ENCODE results near the gene GPR61. TPM values are rescaled to one million over a fixed set of nuclear protein-coding genes. Genes with fewer than 3 reads are reported as not detected.

GPR61 gene
- total RNA-seq, 1 donor = not detected

GRCh38 chr1:109556563-109556962 lies 16.9 kb downstream of the GPR61 start:
- TF ChIP-seq CTCF (IDR thresholded peaks at IDR 0.05; ENCODE audit: insufficient read depth, low read depth, low read length) = no peak
- no peak overlapping the region for H3K4me3 ChIP-seq (ENCODE audit: low read depth, low read length)
- no peak for DNase-seq (ENCODE audit: low read depth)

GRCh38 chr1:109557520-109557919 lies 17.8 kb downstream of the GPR61 start:
- H3K4me3 ChIP-seq (ENCODE audit: low read depth, low read length) = no peak overlapping the region
- no peak for DNase-seq (ENCODE audit: low read depth)
- TF ChIP-seq CTCF (IDR thresholded peaks at IDR 0.05; ENCODE audit: insufficient read depth, low read depth, low read length) = no peak

- no peak for TF ChIP-seq CTCF (IDR thresholded peaks at IDR 0.05; ENCODE audit: insufficient read depth, low read depth, low read length)
- H3K4me3 ChIP-seq (ENCODE audit: low read depth, low read length) = no peak overlapping the region
- no peak for DNase-seq (ENCODE audit: low read depth)
Measured at GRCh38 chr1:109559995-109560394, 20.3 kb downstream of the GPR61 start.

- H3K4me3 ChIP-seq (ENCODE audit: low read depth, low read length) = no peak overlapping the region
Measured at GRCh38 chr1:109564194-109564878, 24.7 kb downstream of the GPR61 start.

GRCh38 chr1:109565241-109565640 lies 25.6 kb downstream of the GPR61 start:
- H3K4me3 ChIP-seq (ENCODE audit: low read depth, low read length) = no peak overlapping the region
- TF ChIP-seq CTCF (IDR thresholded peaks at IDR 0.05; ENCODE audit: insufficient read depth, low read depth, low read length) = no peak
- peak; percentile 37 for DNase-seq (ENCODE audit: low read depth)

More at GRCh38 chr1:109564194-109564878, 24.7 kb downstream of the GPR61 start:
- no peak for TF ChIP-seq CTCF (IDR thresholded peaks at IDR 0.05; ENCODE audit: insufficient read depth, low read depth, low read length)
- DNase-seq (ENCODE audit: low read depth) = no peak

- no peak for TF ChIP-seq CTCF (IDR thresholded peaks at IDR 0.05; ENCODE audit: insufficient read depth, low read depth, low read length)
- no peak overlapping the region for H3K4me3 ChIP-seq (ENCODE audit: low read depth, low read length)
- no peak for DNase-seq (ENCODE audit: low read depth)
Measured at GRCh38 chr1:109566982-109567381, 27.3 kb downstream of the GPR61 start.
